Measurements from ENCODE around the gene ZFP37.
"Not testable (repeated sequence)": the region's sequence is repeated elsewhere in the genome, so short reads cannot be mapped to it uniquely, and the experiment has no call there.

The ZFP37 gene

GRCh38 chr9:113089143-113089505 is 32.6 kb upstream of the ZFP37 start:
- not testable (repeated sequence) for H3K4me2 ChIP-seq (ENCODE audit: low read length, poor library complexity, severe bottlenecking); H2BK5ac ChIP-seq (ENCODE audit: low read depth, low read length, poor library complexity, severe bottlenecking); H2AK5ac ChIP-seq (ENCODE audit: low read length, severe bottlenecking); H3K18ac ChIP-seq (ENCODE audit: low read depth in 1 of 2, low read length in 2 of 2); H2AFZ ChIP-seq (ENCODE audit: low read depth, low read length); H2BK12ac ChIP-seq (ENCODE audit: low read length in 2 of 2); H3K4me3 ChIP-seq (ENCODE audit: insufficient read depth in 1 of 2, low read depth in 1 of 2, low read length in 2 of 2); H4K91ac ChIP-seq (ENCODE audit: low read length); H3K14ac ChIP-seq (ENCODE audit: low read length in 2 of 2); DNase-seq; H3K23ac ChIP-seq (ENCODE audit: low read length in 2 of 2); H4K8ac ChIP-seq (ENCODE audit: low read length); H2BK120ac ChIP-seq (ENCODE audit: low read depth, low read length); H3K4ac ChIP-seq (ENCODE audit: low read depth in 1 of 2, low read length in 2 of 2); H2BK15ac ChIP-seq (ENCODE audit: low read depth, poor library complexity, severe bottlenecking); H3K27me3 ChIP-seq (ENCODE audit: control insufficient read depth in 1 of 2, insufficient read depth in 1 of 2, low read length in 2 of 2); H3K36me3 ChIP-seq (ENCODE audit: control insufficient read depth in 1 of 2, insufficient read depth in 2 of 2, low read depth in 1 of 2, low read length in 2 of 2); H3K79me1 ChIP-seq (replicated peaks; ENCODE audit: low read length, poor library complexity, severe bottlenecking); H3K9ac ChIP-seq (ENCODE audit: low read length); H3K27ac ChIP-seq (ENCODE audit: low read length, poor library complexity, severe bottlenecking); H3K4me1 ChIP-seq (ENCODE audit: control insufficient read depth, insufficient read depth, low read depth, low read length)
- WGBS, result no CpG with 5 or more reads among the region's 25 CpGs
- peaks cover 37% of the 10 kb centered on the region for H3K9me3 ChIP-seq (ENCODE audit: control insufficient read depth, low read length)

GRCh38 chr9:113088456-113089142 is 32.1 kb upstream of the ZFP37 start:
- H2AFZ ChIP-seq (ENCODE audit: low read depth, low read length); H3K4me1 ChIP-seq (ENCODE audit: control insufficient read depth, insufficient read depth, low read depth, low read length); H2AK5ac ChIP-seq (ENCODE audit: low read length, severe bottlenecking); H3K36me3 ChIP-seq (ENCODE audit: control insufficient read depth in 1 of 2, insufficient read depth in 2 of 2, low read depth in 1 of 2, low read length in 2 of 2); H3K4me2 ChIP-seq (ENCODE audit: low read length, poor library complexity, severe bottlenecking); H4K8ac ChIP-seq (ENCODE audit: low read length); H2BK5ac ChIP-seq (ENCODE audit: low read depth, low read length, poor library complexity, severe bottlenecking); H3K23ac ChIP-seq (ENCODE audit: low read length in 2 of 2); H3K27me3 ChIP-seq (ENCODE audit: control insufficient read depth in 1 of 2, insufficient read depth in 1 of 2, low read length in 2 of 2); H4K91ac ChIP-seq (ENCODE audit: low read length); H3K27ac ChIP-seq (ENCODE audit: low read length, poor library complexity, severe bottlenecking); H2BK12ac ChIP-seq (ENCODE audit: low read length in 2 of 2); H2BK120ac ChIP-seq (ENCODE audit: low read depth, low read length); H3K4me3 ChIP-seq (ENCODE audit: insufficient read depth in 1 of 2, low read depth in 1 of 2, low read length in 2 of 2); H2BK15ac ChIP-seq (ENCODE audit: low read depth, poor library complexity, severe bottlenecking); H3K18ac ChIP-seq (ENCODE audit: low read depth in 1 of 2, low read length in 2 of 2); H3K79me1 ChIP-seq (replicated peaks; ENCODE audit: low read length, poor library complexity, severe bottlenecking); H3K4ac ChIP-seq (ENCODE audit: low read depth in 1 of 2, low read length in 2 of 2); DNase-seq; H3K9ac ChIP-seq (ENCODE audit: low read length); H3K14ac ChIP-seq (ENCODE audit: low read length in 2 of 2): not testable (repeated sequence)
- WGBS, result 18% methylated on average over 8 of the region's 30 CpGs
- peaks cover 35% of the 10 kb centered on the region for H3K9me3 ChIP-seq (ENCODE audit: control insufficient read depth, low read length)

GRCh38 chr9:113062932-113063310 is 6.4 kb upstream of the ZFP37 start:
- H2BK5ac ChIP-seq (ENCODE audit: low read depth, low read length, poor library complexity, severe bottlenecking); H3K18ac ChIP-seq (ENCODE audit: low read depth in 1 of 2, low read length in 2 of 2); H3K4me1 ChIP-seq (ENCODE audit: control insufficient read depth, insufficient read depth, low read depth, low read length); H3K79me1 ChIP-seq (replicated peaks; ENCODE audit: low read length, poor library complexity, severe bottlenecking); H3K9ac ChIP-seq (ENCODE audit: low read length); H3K36me3 ChIP-seq (ENCODE audit: control insufficient read depth in 1 of 2, insufficient read depth in 2 of 2, low read depth in 1 of 2, low read length in 2 of 2); H2BK15ac ChIP-seq (ENCODE audit: low read depth, poor library complexity, severe bottlenecking); H3K4ac ChIP-seq (ENCODE audit: low read depth in 1 of 2, low read length in 2 of 2); H3K23ac ChIP-seq (ENCODE audit: low read length in 2 of 2); H3K4me2 ChIP-seq (ENCODE audit: low read length, poor library complexity, severe bottlenecking); H2BK12ac ChIP-seq (ENCODE audit: low read length in 2 of 2); DNase-seq; H3K14ac ChIP-seq (ENCODE audit: low read length in 2 of 2); H3K27ac ChIP-seq (ENCODE audit: low read length, poor library complexity, severe bottlenecking); H3K27me3 ChIP-seq (ENCODE audit: control insufficient read depth in 1 of 2, insufficient read depth in 1 of 2, low read length in 2 of 2); H2AK5ac ChIP-seq (ENCODE audit: low read length, severe bottlenecking); H4K8ac ChIP-seq (ENCODE audit: low read length); H2BK120ac ChIP-seq (ENCODE audit: low read depth, low read length); H4K91ac ChIP-seq (ENCODE audit: low read length); H2AFZ ChIP-seq (ENCODE audit: low read depth, low read length): not testable (repeated sequence)
- H3K4me3 ChIP-seq (ENCODE audit: insufficient read depth in 1 of 2, low read depth in 1 of 2, low read length in 2 of 2), result peak overlapping the region in 1 of 2 experiments; percentile 2
- 72% methylated on average over 8 of the region's 20 CpGs for WGBS
- peaks cover 32% of the 10 kb centered on the region for H3K9me3 ChIP-seq (ENCODE audit: control insufficient read depth, low read length)

- H3K4me3 ChIP-seq (ENCODE audit: insufficient read depth in 1 of 2, low read depth in 1 of 2, low read length in 2 of 2); DNase-seq; H3K27me3 ChIP-seq (ENCODE audit: control insufficient read depth in 1 of 2, insufficient read depth in 1 of 2, low read length in 2 of 2); H3K27ac ChIP-seq (ENCODE audit: low read length, poor library complexity, severe bottlenecking); H2AK5ac ChIP-seq (ENCODE audit: low read length, severe bottlenecking); H3K4me1 ChIP-seq (ENCODE audit: control insufficient read depth, insufficient read depth, low read depth, low read length); H3K79me1 ChIP-seq (replicated peaks; ENCODE audit: low read length, poor library complexity, severe bottlenecking); H3K9ac ChIP-seq (ENCODE audit: low read length); H3K4ac ChIP-seq (ENCODE audit: low read depth in 1 of 2, low read length in 2 of 2); H2BK15ac ChIP-seq (ENCODE audit: low read depth, poor library complexity, severe bottlenecking); H4K8ac ChIP-seq (ENCODE audit: low read length); H3K14ac ChIP-seq (ENCODE audit: low read length in 2 of 2); H3K23ac ChIP-seq (ENCODE audit: low read length in 2 of 2); H3K4me2 ChIP-seq (ENCODE audit: low read length, poor library complexity, severe bottlenecking); H2BK12ac ChIP-seq (ENCODE audit: low read length in 2 of 2); H2BK120ac ChIP-seq (ENCODE audit: low read depth, low read length); H2BK5ac ChIP-seq (ENCODE audit: low read depth, low read length, poor library complexity, severe bottlenecking); H4K91ac ChIP-seq (ENCODE audit: low read length); H3K36me3 ChIP-seq (ENCODE audit: control insufficient read depth in 1 of 2, insufficient read depth in 2 of 2, low read depth in 1 of 2, low read length in 2 of 2); H3K18ac ChIP-seq (ENCODE audit: low read depth in 1 of 2, low read length in 2 of 2); H2AFZ ChIP-seq (ENCODE audit: low read depth, low read length): not testable (repeated sequence)
- peaks cover 36% of the 10 kb centered on the region for H3K9me3 ChIP-seq (ENCODE audit: control insufficient read depth, low read length)
- 81% methylated on average over 25 of the region's 44 CpGs for WGBS
Measured at GRCh38 chr9:113062256-113062931, 5.9 kb upstream of the ZFP37 start.
